K562 (cell line): Measurements from ENCODE around the gene CLDN7. TPM values are rescaled to one million over a fixed set of nuclear protein-coding genes. Genes with fewer than 3 reads are reported as not detected.
A peak's percentile ranks its signal among the peaks of the same experiment; 100 is the strongest.

Source experiments
- CCNT2 ChIP-seq: IDR thresholded peaks from 2 replicates; pipeline ENCODE4 v1.6.1; 2011; ENCODE audit warnings: borderline replicate concordance, low read depth, mild to moderate bottlenecking, moderate library complexity, mixed read lengths, low read length; ENCODE audit not compliant: insufficient read length; ENCODE audit errors: extremely low read depth
- ERF ChIP-seq: fragments of 450-650 bp; formaldehyde crosslinking; IDR thresholded peaks from 2 replicates; pipeline ENCODE4 v1.4.0; 2020; ENCODE audit warnings: mild to moderate bottlenecking, mixed read lengths
- HDAC2 ChIP-seq: fragments of 450-650 bp; IDR thresholded peaks from 2 replicates; pipeline ENCODE4 v1.6.1; 2016; ENCODE audit warnings: mild to moderate bottlenecking
- ZHX1 ChIP-seq: fragments of 150-350 bp; conservative IDR thresholded peaks from 2 replicates; pipeline ENCODE4 v1.6.1; 2014; ENCODE audit warnings: low read length
- polyA plus RNA-seq, 8 experiments: library from polyadenylated mRNA; depleted of rRNA in 4 of 8; stranded (reverse) in 5 of 8; unstranded in 3 of 8; fragments of >200 nt; fragmentation: Nextera tagmentation in 2 of 8; fragmentation: Illumina TruSeq in 1 of 8; extraction: Ambion mirVana in 2 of 8; extraction: Trizol in 1 of 8; gene quantifications; 2 replicates each; pipeline versions ENCODE4 v1.2.1 to v1.2.3, GENCODE V29; 2011 to 2014; ENCODE audit warnings: inconsistent platforms in 1 of 8, missing spikeins in 1 of 8
- total RNA-seq, 7 experiments: library from RNA; depleted of rRNA in 6 of 7; stranded (reverse); fragments of >200 nt in 6 of 7; fragmentation: Illumina TruSeq in 2 of 7; extraction: Trizol in 2 of 7; gene quantifications; 2 replicates each; pipeline versions ENCODE4 v1.2.1 to v1.2.3, GENCODE V29; 2011 to 2021; ENCODE audit warnings: low replicate concordance in 1 of 7
- TF ChIP-seq, protein P1 (sequence below), 2 experiments: fragments of 450-650 bp in 1 of 2; sonication (generic) in 1 of 2; formaldehyde crosslinking in 1 of 2; IDR thresholded peaks in 1 of 2; conservative IDR thresholded peaks in 1 of 2; 2 replicates each; pipeline versions ENCODE4 v1.6.1 to v1.8.1; 2016 to 2023; ENCODE audit warnings: mild to moderate bottlenecking in 2 of 2, moderate library complexity in 2 of 2, inconsistent platforms in 1 of 2, missing genetic modification reagents in 1 of 2
- TF ChIP-seq, protein P2 (sequence below): fragments of 450-650 bp; IDR thresholded peaks from 2 replicates; pipeline ENCODE4 v1.6.1; 2016; ENCODE audit warnings: missing biosample characterization, missing genetic modification characterization

CLDN7 gene
- total and polyA plus RNA-seq, 9 of the 15 experiments (the other 6 are each of a cell fraction or from before 2014, with no cell fraction given), result 2.2 to 14.5 (median 7.6) TPM

DNA sequence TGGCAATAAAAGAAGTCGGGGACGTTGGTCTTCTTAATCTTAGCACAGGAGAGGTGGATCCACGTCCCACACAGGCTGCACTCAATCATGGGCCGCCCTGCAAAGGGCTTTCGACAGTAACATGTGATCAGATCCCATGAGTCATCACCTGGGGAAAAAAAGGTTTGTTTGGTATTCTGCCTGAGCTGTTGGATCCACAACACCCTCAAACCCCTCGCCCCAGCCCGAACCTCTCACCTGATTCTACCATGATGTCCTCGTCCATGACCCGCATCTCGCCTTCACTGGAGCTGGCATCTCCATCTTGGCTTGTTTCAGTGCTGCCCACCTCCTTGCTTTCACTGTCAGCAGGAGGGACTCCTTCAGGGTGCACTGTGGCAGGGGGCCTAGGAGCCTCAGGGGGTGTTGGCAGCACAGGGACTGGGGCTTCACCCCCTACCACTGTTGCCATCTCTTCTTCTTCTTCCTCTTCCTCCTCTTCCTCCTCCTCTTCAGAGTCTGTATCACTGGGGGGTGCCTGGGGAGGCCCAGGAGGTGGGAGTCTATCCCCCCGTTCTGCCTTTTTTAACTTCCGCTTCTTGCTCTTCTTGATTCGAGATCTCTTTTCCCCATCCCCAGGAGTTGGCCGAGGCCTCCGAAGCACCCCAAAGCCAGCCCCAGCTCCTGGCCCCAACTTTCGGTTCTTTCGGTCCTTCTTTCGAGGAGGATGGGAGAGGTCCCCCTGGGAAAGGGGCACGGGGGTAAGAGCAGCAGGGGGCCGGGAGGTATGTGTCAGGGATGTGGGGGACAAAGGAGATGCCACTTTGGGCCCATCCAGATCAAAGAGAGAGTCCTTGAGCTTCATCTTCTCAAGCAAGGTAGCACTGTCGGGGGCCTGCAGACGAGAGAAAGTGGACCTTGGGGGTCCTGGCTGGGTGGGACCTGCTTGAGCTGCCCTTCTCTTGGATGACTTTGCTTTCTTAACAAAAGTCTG, 26.3 kb downstream of the CLDN7 start (continued):
- TF ChIP-seq ZHX1 (no peak), CCNT2 (no peak), ERF (CRISPR knock-in tag) (no peak), HDAC2 (no peak)
- TF ChIP-seq, protein P1, sequence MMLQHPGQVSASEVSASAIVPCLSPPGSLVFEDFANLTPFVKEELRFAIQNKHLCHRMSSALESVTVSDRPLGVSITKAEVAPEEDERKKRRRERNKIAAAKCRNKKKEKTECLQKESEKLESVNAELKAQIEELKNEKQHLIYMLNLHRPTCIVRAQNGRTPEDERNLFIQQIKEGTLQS (IDR thresholded peaks at IDR 0.05), result peak; percentile 87
- TF ChIP-seq, protein P1 (CRISPR knock-in tag; conservative IDR thresholded peaks at IDR 0.05), result no peak
- TF ChIP-seq, protein P2, sequence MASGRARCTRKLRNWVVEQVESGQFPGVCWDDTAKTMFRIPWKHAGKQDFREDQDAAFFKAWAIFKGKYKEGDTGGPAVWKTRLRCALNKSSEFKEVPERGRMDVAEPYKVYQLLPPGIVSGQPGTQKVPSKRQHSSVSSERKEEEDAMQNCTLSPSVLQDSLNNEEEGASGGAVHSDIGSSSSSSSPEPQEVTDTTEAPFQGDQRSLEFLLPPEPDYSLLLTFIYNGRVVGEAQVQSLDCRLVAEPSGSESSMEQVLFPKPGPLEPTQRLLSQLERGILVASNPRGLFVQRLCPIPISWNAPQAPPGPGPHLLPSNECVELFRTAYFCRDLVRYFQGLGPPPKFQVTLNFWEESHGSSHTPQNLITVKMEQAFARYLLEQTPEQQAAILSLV (tag), result no peak
- TF ChIP-seq, all 486 proteins: peak for 15
